Ishikawa (cell line): ENCODE measurements around the gene HOXA9.

Source experiments
- CEBPB ChIP-seq: IDR thresholded peaks from 2 replicates; pipeline ENCODE4 v1.6.1; 2012
- CREB1 ChIP-seq: IDR thresholded peaks from 2 replicates; pipeline ENCODE4 v1.6.1; 2012; ENCODE audit warnings: low read depth
- EGR1 ChIP-seq: IDR thresholded peaks from 2 replicates; pipeline ENCODE4 v1.6.1; 2012
- EP300 ChIP-seq: IDR thresholded peaks from 2 replicates; pipeline ENCODE4 v1.6.1; 2012; ENCODE audit warnings: borderline replicate concordance
- FOXM1 ChIP-seq: IDR thresholded peaks from 2 replicates; pipeline ENCODE4 v1.6.1; 2012; ENCODE audit warnings: low read depth, borderline replicate concordance
- NFIC ChIP-seq: IDR thresholded peaks from 2 replicates; pipeline ENCODE4 v1.6.1; 2012
- RAD21 ChIP-seq: IDR thresholded peaks from 2 replicates; pipeline ENCODE4 v1.6.1; 2012; ENCODE audit warnings: low read depth
- TAF1 ChIP-seq: IDR thresholded peaks from 2 replicates; pipeline ENCODE4 v1.6.1; 2012; ENCODE audit warnings: low read depth, mild to moderate bottlenecking
- TCF12 ChIP-seq: IDR thresholded peaks from 2 replicates; pipeline ENCODE4 v1.6.1; 2012; ENCODE audit warnings: low read depth
- TEAD4 ChIP-seq: IDR thresholded peaks from 2 replicates; pipeline ENCODE4 v1.6.1; 2012
- YY1 ChIP-seq: IDR thresholded peaks from 2 replicates; pipeline ENCODE4 v1.6.1; 2012; ENCODE audit warnings: low read depth
- ZBTB7A ChIP-seq: IDR thresholded peaks from 2 replicates; pipeline ENCODE4 v1.6.1; 2012; ENCODE audit warnings: low read depth
- TF ChIP-seq, protein P1 (sequence below): IDR thresholded peaks from 2 replicates; pipeline ENCODE4 v1.6.1; 2012
- TF ChIP-seq, protein P2 (sequence below): IDR thresholded peaks from 2 replicates; pipeline ENCODE4 v1.6.1; 2012
- TF ChIP-seq, protein P3 (sequence below): IDR thresholded peaks from 2 replicates; pipeline ENCODE4 v1.6.1; 2012; ENCODE audit warnings: low read depth, mild to moderate bottlenecking

HOXA9 gene

DNA sequence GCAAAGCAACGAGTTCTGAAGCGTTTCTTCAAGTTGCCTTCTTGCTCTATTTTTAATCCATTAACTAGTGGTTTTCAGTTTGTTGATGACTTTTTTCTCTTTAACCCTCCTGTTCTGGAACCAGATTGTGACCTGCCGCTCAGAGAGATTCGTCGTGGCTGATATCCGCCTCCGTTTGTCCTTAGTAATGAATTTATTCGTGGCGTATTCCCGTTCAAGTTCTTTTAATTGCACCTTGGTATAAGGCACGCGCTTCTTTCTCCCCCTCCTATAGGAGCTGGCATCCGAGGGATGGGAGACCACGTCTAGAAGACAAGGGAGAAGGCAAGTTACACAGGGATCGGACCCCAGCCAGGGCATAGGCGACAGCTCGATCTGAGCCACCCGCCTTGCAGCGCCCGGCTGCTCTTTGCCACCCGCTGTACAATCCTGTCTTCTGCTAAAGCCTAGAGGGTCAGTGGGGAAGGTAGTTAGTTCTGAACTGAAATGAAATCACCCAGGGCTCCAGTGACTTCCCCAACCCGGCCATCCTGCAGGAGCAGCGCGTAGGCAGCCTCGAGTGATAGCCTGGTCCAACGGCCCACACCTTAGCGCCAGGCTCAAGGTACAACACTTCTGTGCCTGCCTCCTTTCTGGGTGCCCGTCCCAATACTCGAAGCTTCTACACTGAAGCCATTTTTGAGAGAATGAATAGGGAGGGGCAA lies 33.0 kb upstream of the HOXA9 start:
- TF ChIP-seq NFIC (no peak), CEBPB (no peak), TEAD4 (no peak), ZBTB7A (no peak), EGR1 (no peak), YY1 (no peak), FOXM1 (no peak), TAF1 (no peak), TCF12 (no peak), EP300 (no peak), CREB1 (no peak), RAD21 (no peak)
- TF ChIP-seq, protein P1, sequence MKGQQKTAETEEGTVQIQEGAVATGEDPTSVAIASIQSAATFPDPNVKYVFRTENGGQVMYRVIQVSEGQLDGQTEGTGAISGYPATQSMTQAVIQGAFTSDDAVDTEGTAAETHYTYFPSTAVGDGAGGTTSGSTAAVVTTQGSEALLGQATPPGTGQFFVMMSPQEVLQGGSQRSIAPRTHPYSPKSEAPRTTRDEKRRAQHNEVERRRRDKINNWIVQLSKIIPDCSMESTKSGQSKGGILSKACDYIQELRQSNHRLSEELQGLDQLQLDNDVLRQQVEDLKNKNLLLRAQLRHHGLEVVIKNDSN, result no peak
- TF ChIP-seq, protein P2, sequence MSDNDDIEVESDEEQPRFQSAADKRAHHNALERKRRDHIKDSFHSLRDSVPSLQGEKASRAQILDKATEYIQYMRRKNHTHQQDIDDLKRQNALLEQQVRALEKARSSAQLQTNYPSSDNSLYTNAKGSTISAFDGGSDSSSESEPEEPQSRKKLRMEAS, result no peak
- TF ChIP-seq, protein P3, sequence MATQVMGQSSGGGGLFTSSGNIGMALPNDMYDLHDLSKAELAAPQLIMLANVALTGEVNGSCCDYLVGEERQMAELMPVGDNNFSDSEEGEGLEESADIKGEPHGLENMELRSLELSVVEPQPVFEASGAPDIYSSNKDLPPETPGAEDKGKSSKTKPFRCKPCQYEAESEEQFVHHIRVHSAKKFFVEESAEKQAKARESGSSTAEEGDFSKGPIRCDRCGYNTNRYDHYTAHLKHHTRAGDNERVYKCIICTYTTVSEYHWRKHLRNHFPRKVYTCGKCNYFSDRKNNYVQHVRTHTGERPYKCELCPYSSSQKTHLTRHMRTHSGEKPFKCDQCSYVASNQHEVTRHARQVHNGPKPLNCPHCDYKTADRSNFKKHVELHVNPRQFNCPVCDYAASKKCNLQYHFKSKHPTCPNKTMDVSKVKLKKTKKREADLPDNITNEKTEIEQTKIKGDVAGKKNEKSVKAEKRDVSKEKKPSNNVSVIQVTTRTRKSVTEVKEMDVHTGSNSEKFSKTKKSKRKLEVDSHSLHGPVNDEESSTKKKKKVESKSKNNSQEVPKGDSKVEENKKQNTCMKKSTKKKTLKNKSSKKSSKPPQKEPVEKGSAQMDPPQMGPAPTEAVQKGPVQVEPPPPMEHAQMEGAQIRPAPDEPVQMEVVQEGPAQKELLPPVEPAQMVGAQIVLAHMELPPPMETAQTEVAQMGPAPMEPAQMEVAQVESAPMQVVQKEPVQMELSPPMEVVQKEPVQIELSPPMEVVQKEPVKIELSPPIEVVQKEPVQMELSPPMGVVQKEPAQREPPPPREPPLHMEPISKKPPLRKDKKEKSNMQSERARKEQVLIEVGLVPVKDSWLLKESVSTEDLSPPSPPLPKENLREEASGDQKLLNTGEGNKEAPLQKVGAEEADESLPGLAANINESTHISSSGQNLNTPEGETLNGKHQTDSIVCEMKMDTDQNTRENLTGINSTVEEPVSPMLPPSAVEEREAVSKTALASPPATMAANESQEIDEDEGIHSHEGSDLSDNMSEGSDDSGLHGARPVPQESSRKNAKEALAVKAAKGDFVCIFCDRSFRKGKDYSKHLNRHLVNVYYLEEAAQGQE, result no peak

DNA sequence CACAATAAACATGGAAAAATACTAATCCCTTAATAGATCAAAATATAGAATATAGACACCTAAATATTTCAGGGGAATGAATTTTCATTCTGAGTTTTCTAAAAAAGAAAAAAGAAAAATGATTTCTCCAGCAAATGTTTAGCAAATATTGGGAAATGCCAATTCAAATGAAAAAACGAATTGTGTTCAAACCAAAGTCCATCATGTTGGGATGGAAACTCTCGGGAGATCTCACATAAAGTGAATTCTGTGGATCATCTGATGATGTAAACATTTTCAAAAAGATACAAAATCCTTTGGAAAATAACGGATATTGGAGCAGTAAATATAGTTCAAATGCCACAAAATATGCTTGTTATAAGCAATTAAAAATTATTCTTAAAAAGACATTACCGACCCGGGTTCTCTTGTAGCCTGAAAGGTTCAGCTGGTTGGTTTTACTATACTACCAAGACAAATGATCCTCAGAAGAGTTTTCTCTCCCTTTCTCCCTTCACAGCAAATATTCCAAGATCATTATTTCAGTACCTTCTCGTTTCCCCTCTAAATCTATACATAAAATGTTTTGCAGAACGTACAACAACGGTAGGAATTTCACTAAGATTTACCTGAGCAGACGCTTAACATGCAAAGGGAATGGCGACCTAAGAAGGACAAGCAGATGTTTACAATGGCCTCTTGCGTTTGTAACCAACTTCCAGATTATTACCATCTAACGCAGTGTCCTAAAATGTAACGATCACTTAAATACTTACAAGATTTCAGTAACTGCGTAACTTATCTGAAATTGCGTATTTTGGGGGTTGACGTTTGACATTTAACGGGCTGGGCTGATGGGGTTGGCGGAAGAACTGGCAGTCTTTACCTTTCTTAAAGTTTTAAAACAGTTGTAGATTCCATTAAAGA lies 32.1 kb upstream of the HOXA9 start:
- TF ChIP-seq ZBTB7A, result no peak
- TF ChIP-seq NFIC, result no peak
- no peak for TF ChIP-seq TCF12
- TF ChIP-seq, protein P3, result no peak
- TF ChIP-seq EGR1, result no peak
- no peak for TF ChIP-seq YY1
- TF ChIP-seq, protein P1, result no peak
- TF ChIP-seq CREB1, result no peak
- TF ChIP-seq TAF1, result no peak
- TF ChIP-seq FOXM1, result no peak

DNA sequence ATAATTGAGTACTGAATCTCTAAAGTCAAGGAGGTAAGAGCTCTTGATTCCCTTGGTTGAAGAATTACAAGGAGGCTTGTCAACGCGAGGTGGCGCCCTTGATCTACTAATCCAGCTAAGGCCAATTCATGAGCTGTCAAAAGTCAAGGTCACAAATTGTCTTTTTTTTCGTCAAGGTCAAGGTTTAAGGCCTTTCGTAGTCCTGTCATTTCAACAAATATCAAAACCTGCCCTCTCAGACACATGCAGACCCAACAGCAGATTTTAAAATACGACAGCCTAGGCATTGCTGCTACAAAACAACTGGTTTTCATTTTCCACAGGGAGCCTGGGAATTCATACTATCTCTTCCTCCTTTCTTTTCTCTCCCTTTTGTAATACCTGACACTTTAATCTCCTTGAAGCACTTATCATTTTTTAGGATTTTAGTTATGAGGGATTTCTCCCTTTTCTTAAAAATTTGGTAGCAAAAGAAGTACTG lies 31.0 kb upstream of the HOXA9 start:
- no peak for TF ChIP-seq FOXM1
- no peak for TF ChIP-seq EP300
- TF ChIP-seq TAF1, result no peak
- TF ChIP-seq CEBPB, result no peak
- TF ChIP-seq, protein P3, result no peak
- peak; percentile 97 for TF ChIP-seq RAD21

DNA sequence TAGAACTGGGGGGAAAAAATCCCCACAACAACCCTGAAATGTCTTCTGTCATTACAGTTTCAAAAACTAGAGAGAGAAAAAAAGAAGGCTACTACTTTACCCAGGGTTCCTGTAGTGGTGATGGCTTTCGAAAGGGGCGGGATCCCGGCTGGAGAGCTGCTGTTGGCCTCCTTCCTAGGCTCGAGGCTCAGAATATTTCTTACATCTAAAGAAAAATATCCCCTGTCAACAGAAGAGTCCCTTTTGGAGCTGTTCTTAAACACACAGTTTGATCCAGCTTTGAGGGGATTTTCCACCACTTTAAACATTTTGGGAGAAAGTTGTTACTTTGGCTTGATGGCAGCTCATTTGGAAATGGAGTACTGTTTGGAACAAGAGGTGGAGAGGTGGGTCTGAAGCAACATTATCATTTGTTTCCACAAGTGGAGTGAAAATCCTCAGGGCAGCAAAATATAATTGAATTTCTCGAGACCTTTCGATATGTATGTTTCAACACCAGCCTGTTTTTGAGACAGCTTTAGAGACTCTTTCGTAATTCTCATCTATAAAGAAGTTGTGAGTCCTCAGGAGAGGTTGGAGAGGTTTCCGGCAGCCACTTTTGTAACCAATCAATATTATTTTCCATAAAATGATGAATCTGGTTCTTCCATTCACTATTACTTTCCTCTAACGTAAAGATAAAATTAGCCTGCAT lies 29.5 kb upstream of the HOXA9 start:
- TF ChIP-seq RAD21, result no peak
- TF ChIP-seq CEBPB, result no peak
- TF ChIP-seq YY1, result no peak
- no peak for TF ChIP-seq EGR1
- TF ChIP-seq ZBTB7A, result no peak
- no peak for TF ChIP-seq NFIC
- TF ChIP-seq EP300, result no peak
- TF ChIP-seq TCF12, result no peak
- TF ChIP-seq, protein P2, result no peak
- no peak for TF ChIP-seq CREB1
- TF ChIP-seq TEAD4, result no peak
- TF ChIP-seq, protein P1, result no peak
